Gastroesophageal sphincter (tissue), 3 donors: ENCODE data around the gene KITLG.

Experiments used
- POLR2A ChIP-seq, 2 donors: fragments of 450-650 bp; IDR thresholded peaks; one replicate each; pipeline ENCODE4 v1.6.1; 2017; ENCODE audit warnings: antibody characterized with exemption in 2 of 2, mild to moderate bottlenecking in 2 of 2, moderate library complexity in 1 of 2
- TF ChIP-seq, protein P1 (sequence below), 4 experiments: fragments of 200-600 bp in 2 of 4; fragments of 450-650 bp in 2 of 4; sonication (generic) in 1 of 4; IDR thresholded peaks; one replicate each; pipeline ENCODE4 v1.5.1; 2017 to 2019; ENCODE audit warnings: antibody characterized with exemption in 4 of 4, mild to moderate bottlenecking in 2 of 4, moderate library complexity in 2 of 4

DNA sequence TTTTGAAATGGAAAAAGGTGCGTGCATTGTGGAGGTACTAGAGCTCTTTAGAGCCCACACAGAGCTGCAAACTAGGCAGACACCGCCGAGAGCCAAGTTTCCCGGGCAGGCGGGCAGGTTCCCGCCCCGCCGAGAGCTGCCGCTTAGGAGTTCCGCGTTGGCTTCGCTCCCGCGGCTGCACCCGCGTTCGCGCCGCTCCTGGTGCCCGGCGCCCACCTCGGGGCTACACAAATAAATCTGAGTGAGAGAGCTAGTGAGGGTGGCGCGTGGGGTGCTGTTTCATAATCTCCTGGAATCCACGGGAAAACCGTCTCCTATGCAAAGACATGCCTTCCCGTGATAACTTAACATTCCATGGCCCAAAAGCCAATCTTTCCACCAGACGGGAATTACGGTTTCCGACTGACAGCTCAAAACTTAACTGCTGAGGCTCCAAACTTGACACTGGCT lies 645 bp downstream of the KITLG start:
- no peak for TF ChIP-seq POLR2A (IDR thresholded peaks at IDR 0.05)
- TF ChIP-seq, protein P1, sequence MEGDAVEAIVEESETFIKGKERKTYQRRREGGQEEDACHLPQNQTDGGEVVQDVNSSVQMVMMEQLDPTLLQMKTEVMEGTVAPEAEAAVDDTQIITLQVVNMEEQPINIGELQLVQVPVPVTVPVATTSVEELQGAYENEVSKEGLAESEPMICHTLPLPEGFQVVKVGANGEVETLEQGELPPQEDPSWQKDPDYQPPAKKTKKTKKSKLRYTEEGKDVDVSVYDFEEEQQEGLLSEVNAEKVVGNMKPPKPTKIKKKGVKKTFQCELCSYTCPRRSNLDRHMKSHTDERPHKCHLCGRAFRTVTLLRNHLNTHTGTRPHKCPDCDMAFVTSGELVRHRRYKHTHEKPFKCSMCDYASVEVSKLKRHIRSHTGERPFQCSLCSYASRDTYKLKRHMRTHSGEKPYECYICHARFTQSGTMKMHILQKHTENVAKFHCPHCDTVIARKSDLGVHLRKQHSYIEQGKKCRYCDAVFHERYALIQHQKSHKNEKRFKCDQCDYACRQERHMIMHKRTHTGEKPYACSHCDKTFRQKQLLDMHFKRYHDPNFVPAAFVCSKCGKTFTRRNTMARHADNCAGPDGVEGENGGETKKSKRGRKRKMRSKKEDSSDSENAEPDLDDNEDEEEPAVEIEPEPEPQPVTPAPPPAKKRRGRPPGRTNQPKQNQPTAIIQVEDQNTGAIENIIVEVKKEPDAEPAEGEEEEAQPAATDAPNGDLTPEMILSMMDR (IDR thresholded peaks at IDR 0.05): no peak
